GM19239 (cell line): ENCODE measurements around the gene LTBP4.
"Not testable (repeated sequence)": the region's sequence is repeated elsewhere in the genome, so short reads cannot be mapped to it uniquely, and the experiment has no call there.

Source experiments
- DNase-seq: peaks from one replicate; pipeline ENCODE4 v3.0.0; 2011; ENCODE audit warnings: low spot score; ENCODE audit not compliant: insufficient read length
- FAIRE-seq: peaks from 2 replicates; lab custom pipeline; 2011; peaks lifted over from hg19 to GRCh38; lab: Jason Lieb, UNC

LTBP4 gene

DNA sequence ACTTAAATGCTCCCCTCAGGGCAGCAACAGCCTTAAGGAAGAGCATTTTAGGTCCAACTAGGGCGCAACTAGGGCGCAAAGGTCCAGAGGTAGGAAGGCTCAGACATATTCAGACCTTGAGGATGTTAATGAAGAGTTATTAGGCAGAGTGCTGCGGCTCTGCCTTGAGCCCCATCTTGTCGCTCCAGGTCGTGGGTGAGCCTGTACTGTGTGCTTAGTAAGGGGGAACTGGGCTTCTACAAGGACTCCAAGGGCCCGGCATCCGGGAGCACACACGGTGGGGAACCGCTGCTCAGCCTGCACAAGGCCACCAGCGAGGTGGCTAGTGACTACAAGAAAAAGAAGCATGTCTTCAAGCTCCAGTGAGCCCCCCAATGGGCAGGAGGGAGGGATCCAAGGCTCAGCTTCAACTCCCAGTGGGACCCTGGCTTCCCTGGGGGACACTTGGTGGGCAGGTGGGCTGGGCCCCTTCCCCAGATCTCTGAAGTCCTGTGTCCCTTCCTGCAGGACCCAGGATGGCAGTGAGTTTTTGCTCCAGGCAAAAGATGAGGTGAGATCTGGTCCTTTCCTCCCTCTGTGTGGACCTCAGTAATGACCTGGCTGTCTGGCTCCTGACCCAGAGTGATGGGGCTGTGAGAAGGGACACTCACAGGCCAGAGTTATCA is 29.2 kb upstream of the LTBP4 start:
- no peak for DNase-seq
- no peak for FAIRE-seq

DNA sequence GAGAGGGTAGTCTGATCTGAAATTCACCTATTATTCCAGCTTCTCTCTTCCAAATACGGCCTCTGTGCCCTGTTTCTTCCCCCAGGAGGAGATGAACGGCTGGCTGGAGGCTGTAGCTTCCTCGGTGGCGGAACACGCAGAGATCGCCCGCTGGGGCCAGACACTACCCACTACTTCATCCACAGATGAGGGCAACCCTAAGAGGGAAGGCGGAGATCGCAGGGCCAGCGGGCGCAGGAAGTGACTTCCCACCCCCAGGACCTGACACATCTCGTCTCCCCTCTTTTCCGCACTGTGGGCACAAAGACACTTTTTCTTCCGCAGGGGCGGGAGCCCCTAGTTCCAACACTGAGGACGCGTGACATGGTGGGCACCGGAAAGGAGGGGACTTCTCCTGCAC is 25.8 kb upstream of the LTBP4 start:
- FAIRE-seq (no peak), DNase-seq (no peak)

DNA sequence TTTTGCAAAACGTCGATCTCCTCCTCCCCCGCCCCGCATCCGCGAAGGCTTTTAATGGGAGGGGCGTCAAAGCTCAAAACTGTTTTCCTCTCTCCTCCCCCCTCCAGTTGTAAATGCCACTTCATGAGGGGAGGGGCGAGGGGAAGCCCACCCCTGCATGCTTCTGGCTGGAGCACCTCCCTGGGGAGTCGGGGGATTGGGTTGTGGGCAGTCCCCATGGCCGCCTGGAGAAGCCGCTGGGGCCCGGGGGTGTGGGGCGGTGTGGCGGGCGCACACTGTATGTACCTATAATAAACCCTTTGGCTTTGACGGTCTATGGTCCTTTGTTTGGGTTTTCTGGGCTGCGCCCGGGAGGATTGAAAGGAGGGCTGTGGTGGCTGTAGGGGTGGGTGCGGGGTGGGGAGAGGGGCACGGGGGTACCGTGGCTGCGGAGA is 25.0 kb upstream of the LTBP4 start:
- DNase-seq (no peak), FAIRE-seq (no peak)

DNA sequence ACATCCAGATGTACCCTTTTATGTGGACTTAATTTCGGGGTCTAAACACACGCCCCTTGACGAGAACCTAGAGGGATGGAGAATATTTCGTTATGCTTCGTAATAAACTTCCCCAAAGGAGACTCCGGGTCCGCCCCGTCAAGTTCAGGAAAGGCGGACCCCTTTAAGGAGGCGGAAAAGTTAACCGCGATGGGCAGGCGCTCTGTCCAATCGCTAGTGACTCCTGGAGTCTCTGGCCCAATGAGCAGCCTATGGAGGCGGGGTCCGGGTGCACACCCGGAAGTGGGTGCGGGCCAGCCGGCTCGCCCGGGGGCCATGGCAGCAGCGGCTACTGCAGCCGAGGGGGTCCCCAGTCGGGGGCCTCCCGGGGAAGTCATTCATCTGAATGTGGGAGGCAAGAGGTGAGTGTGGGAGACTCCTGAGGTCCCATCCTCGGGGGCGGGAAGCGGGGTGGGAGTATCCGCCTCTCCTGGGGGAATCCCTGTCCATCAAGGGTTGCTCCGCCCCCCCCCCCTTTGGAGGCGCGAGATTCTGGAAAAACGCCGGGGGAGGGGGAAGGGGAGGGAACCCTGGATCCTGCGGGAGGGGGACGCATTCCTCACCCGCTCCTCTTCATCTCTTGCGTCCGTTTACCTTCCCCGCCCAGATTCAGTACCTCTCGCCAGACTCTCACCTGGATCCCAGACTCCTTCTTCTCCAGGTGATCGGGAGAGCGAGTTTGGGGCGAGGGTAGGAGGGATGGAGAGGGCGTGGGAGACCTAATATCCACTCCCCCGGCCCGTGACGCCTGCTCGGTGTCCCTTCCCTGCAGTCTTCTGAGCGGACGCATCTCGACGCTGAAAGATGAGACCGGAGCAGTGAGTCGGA is 24.4 kb upstream of the LTBP4 start, which contains the start of gene SHKBP1:
Gene SHKBP1, plus strand, starts transcription at position 289 of the 867 bp plus-strand sequence. Its CDS starts 27 bp downstream, at position 316.
- FAIRE-seq, result peak; percentile 91
- DNase-seq, result peak; percentile 98

DNA sequence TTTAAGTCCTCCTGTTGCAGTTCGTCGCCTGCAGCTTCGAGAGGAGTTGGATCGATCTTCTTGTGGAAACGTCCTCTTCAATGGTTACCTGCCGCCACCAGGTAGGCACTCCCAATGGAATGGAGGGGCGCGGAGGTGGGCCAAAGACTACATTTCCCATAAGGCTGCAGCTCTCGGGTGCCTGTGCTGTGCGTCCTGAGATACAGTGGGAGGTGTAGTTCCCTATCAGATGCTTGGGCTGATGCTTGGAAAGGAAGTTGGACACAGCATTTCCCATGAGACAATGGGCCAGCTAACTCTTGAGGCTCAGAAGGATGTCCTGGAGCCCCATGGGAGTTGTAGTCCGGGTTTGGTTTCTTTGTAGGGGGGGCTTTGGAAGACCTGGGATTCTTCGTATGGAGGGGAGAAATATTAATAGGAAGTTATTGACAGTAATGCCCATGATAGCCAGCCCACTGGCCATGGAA is 22.7 kb upstream of the LTBP4 start:
- DNase-seq (no peak), FAIRE-seq (no peak)

DNA sequence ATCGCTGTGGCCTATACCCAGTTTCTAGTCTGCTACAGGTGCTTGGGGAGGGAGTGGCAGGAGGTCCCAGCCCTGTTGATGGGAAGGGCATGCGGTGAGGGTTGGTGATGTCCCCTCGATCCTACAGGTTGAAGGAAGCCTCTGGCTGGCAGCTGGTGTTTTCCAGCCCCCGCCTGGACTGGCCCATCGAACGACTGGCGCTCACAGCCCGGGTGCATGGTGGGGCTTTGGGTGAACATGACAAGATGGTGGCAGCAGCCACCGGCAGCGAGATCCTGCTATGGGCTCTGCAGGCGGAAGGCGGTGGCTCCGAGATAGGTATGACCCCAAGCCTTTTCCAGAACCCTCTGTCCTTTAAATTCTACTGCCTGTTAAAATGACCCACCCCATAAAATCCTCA is 20.6 kb upstream of the LTBP4 start:
- FAIRE-seq (no peak), DNase-seq (no peak)

DNA sequence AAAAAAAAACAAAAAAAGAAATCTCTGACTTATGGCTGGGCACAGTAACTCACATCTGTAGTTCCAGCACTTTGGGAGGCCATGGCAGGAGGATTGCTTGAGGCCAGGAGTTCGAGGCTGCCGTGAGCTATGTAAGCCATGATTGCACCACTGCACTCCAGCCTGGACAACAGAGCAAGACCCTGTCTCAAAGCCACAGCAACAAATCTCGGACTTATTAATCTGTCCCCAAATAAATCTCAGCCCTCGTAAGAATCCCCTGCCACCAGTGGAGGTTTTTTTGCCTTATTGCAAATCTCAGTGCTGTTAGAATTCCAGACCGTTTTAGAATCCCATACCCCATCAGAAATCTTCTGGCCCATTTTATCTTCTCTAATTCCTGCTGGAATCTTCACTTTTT is 19.6 kb upstream of the LTBP4 start:
- no peak for FAIRE-seq

DNA sequence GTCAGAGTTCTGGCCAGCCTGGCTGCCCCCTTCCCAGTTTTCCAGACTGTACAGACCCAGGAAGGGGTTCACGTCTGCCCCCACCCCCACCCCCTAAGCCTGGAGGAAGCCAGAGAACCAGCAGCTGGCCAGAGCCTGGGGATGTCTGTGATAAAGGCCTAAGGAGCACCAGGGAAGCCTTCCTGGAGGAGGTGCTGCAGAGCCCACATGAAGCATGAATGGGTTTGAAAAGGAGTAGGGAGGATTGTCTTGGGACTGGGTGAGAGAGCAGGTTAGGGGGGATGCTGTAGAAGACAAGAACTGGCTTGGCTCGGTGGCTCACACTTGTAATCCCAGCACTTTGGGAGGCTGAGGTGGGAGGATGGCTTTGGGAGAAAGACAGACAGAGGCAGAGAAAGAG is 18.7 kb upstream of the LTBP4 start:
- DNase-seq, result no peak
- FAIRE-seq, result no peak

More for the DNA sequence above, 19.6 kb upstream of the LTBP4 start:
- DNase-seq, result no peak

DNA sequence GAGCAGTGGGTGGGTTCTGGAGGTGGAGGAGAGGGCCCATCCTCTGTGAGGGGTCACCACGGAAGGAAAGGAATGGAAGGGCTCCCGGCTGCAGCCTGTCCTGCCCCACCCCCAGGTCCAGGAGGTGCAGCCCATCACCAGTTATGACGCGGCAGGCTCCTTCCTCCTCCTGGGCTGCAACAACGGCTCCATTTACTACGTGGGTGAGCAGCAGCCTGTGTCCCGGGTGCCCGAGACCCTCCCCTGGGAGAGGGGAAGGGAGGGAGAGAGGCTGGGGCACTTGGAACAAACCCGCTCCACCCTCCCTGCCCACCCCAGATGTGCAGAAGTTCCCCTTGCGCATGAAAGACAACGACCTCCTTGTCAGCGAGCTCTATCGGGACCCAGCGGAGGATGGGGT is 17.9 kb upstream of the LTBP4 start:
- no peak for FAIRE-seq
- DNase-seq, result no peak

DNA sequence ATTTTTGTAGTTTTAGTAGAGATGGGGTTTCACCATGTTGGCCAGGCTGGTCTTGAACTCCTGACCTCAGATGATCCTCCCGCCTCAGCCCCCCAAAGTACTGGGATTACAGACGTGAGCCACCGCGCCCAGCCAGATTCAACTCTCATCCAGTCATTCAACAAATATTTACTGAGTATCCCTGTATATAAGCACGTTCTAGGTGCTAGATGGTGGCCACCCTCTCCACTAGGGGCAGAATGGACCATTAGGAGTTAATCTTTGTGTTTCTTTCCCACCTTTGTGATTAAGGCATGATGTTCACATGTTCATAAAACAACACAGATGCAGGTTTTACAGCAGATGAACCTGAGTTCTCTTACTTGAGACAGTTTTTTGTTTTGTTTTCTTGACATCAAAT is 17.2 kb upstream of the LTBP4 start:
- no peak for FAIRE-seq

DNA sequence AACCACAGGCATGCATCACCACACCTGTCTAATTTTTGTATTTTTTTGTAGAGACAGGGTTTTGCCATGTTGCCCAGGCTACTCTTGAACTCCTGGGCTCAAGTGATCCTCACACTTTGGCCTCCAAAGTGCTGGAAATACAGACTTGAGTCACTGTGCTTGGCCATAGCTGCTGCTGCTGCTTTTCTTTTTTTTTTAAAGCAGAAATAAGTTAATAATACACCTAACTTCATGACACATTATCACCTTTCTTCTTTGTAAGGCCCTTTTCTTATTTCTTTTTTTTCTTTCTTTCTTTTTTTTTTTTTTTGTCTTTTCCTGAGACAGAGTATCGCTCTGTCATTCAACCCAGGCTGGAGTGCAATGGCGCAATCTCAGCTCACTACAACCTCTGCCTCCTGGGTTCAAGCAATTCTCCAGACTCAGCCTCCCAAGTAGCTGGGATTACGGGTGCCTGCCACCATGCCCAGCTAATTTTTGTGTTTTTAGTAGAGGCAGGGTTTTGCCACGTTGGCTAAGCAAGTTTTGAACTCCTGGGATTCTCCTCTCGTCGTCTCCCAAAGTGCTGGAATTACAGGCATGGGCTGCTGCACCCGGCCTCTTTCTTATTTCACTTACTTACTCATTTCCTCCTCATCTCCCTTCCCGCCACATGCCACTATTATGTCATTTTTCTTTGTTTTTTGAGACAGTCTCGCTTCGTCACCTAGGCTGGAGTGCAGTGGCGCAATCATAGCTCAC is 15.8 kb upstream of the LTBP4 start:
- FAIRE-seq, result no peak
- DNase-seq, result no peak

More for the DNA sequence above, 17.2 kb upstream of the LTBP4 start:
- no peak for DNase-seq

DNA sequence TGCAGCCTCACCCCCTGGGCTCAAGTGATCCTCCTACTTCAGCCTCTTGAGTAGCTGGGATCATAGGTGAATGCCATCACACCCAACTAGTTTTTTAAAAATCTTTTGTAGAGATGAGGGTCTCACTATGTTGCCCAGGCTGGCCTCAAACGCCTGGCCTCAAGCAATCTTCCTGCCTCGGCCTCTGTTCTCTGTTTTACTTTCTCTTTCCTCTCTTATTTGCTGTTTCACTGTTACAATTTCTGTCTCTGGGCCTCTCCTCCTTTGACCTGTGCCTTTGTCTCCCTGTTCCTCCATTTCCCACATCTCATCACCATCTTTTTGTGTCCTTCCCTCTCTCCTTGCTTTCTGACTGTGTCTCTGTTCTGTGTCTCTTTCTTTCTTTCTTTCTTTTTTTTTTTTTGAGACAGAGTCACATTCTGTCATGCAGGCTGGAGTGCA is 15.2 kb upstream of the LTBP4 start:
- DNase-seq (no peak), FAIRE-seq (no peak)

DNA sequence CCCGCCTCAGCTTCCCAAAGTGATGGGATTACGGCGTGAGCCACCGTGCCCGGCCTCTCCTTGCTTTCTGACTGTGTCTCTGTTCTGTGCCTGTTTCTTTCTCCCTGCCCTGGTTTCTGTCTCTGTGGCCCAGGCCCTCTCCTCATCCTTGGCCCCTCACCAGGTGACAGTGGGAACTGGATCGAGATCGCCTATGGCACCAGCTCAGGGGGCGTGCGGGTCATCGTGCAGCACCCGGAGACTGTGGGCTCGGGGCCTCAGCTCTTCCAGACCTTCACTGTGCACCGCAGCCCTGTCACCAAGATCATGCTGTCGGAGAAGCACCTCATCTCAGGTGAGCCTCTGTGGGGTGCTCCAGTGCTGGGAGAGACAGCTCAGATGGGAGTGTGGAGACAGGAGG is 14.6 kb upstream of the LTBP4 start:
- DNase-seq (no peak), FAIRE-seq (no peak)

DNA sequence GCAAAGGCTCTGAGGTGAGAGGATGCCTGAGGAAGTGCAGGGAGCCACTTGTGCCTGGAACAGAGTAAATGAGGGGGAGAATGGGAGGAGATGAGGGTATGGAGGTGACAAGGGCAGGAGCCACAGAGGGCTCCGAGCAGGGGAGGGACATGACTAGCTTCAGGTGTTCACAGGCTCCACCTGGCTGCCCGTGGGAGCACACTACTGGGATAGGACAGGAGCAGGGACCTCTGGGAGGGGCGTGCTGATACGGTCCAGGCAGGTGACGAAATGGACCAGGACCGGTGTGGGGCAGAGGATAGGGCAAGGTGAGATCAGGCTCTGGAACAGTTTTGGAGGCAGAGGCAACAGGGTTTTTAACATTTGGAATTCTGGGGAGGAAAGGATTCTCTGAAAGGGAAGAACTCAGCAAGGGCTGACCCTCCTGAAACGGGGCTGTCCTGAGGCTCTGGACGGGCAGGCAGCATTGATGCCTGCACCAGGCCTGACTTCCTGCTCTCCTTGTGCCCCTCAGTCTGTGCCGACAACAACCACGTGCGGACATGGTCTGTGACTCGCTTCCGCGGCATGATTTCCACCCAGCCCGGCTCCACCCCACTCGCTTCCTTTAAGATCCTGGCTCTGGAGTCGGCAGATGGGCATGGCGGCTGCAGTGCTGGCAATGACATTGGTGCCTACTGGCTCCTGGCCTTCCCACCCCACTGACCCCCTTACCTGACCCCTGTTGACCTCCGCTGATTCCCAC is 12.9 kb upstream of the LTBP4 start:
- DNase-seq, result no peak
- FAIRE-seq, result no peak

DNA sequence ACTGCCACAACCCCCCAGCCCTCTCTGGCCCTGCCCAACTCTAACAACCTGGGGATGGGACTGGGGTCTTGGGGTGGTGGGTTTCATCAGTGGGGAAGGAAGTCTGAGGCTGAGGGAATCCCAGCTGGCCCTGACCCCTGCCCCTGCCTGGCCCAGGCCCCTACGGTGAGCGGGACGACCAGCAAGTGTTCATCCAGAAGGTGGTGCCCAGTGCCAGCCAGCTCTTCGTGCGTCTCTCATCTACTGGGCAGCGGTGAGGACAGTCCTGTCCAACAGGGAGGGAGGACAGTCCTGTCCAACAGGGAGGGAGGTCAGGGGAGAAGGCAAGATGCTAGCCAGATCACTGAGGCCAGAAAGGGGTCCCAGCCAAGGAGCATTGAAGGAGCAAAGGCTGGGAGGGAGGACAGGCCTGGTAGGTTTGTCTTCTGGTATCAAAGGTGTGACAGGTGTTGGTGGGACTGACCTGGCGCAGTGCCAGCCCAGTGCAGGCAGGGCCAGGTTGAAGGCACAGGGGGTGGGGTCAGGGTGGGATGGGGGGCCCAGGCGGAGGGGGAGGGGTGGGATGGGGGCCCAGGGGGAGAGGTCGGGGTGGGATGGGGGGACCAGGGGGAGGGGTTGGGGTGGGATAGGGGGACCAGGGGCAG is 12.1 kb upstream of the LTBP4 start:
- no peak for FAIRE-seq

DNA sequence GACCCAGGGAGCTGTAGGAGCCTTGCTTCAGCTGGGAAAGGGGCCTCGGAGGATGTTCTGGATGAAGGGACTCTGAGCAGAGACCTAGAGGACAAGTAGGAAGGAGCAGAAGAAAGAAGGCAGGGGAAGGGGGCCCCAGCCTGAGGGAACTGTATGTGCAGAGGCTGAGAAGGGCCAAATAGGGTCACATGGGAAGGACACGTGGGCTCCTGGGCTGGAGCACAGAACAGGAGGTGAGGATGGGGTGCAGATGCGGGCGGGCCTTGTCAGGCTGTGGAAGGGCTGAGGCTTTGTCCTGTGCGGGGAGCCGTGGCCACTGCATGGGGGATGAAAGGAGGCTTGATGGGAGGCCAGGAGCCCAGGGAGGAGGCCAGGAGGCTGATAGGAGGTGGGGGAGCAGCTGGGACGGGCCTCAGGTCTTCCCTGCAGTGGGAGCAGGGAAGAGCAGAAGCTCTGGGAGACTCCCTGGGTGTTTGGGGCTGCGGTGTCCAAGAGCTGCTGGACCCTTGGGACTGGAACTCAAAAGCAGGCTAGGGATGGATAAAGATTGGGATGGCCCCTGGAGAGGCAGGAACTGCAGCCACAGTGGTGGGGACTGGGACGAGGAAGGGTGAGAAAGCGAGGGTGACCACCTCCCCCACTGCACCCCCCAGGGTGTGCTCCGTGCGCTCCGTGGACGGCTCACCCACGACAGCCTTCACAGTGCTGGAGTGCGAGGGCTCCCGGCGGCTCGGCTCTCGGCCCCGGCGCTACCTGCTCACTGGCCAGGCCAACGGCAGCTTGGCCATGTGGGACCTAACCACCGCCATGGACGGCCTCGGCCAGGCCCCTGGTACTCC is 11.4 kb upstream of the LTBP4 start:
- FAIRE-seq (no peak), DNase-seq (no peak)

More for the DNA sequence above, 12.1 kb upstream of the LTBP4 start:
- no peak for DNase-seq

DNA sequence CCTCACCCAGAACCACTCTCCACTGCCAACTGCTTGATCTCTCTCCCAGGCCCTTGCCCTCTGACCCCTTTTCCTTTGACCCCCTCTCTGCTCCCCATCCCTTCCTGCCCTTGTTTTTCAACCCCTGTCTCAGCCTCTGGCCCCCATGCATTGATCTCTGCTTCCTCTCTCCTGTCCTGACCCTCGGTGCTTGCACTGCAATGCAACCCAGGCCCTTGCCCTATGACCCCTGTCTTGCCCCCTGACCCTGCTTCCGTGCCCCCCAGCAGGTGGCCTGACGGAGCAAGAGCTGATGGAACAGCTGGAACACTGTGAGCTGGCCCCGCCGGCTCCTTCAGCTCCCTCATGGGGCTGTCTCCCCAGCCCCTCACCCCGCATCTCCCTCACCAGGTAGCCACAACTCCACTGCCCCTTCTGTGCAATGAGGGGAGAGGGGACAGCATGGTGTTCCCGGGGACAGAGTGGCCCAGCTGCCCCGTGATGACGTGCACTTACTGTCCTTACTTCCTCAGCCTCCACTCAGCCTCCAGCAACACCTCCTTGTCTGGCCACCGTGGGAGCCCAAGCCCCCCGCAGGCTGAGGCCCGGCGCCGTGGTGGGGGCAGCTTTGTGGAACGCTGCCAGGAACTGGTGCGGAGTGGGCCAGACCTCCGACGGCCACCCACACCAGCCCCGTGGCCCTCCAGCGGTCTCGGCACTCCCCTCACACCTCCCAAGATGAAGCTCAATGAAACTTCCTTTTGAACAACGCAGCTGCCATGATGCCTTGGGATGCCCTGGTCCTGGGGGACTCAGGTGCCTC is 10.5 kb upstream of the LTBP4 start:
- FAIRE-seq (no peak), DNase-seq (no peak)

DNA sequence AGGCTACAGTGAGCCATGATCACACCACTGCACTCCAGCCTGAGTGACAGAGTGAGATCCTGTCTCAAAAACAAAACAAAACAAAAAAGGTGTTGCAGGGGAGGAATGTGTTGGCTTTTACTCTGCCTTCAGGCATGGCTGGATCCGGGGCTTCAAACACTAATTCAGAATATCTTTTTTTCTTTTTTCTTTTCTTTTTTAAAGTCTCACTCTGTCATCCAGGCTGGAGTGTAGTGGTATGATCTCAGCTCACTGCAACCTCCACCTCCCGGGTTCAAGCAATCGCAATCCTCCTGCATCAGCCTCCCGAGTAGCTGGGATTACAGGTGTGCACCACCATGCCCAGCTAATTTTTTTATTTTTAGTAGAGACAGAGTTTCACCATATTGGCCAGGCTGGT is 9.4 kb upstream of the LTBP4 start:
- not testable (repeated sequence) for FAIRE-seq, DNase-seq
